Astrocyte of the cerebellum (primary cell): Measurements from ENCODE around the gene RDH13.

ENCODE experiments used
- DNase-seq: peaks from one replicate; pipeline ENCODE4 v3.0.0-alpha.2; 2011; ENCODE audit warnings: low read depth
- H3K4me3 ChIP-seq: 2 replicates; pipeline ENCODE4 v1.5.1; 2011; ENCODE audit warnings: mild to moderate bottlenecking, low read depth, low read length, moderate library complexity
- CTCF ChIP-seq: IDR thresholded peaks from 2 replicates; pipeline ENCODE4 v1.5.1; 2012; ENCODE audit warnings: low read length, low read depth, moderate library complexity, mild to moderate bottlenecking; ENCODE audit errors: missing control alignments
- in situ Hi-C: cut with HindIII; loops from 2 replicates; pipeline ENCODE4 v1.10.0; 2017; ENCODE audit warnings: low sequenced_read_pairs

Gene RDH13

GRCh38 chr19:55077106-55077505, 14.2 kb upstream of the RDH13 start:
- no peak for DNase-seq
- no peak overlapping the region for H3K4me3 ChIP-seq
- TF ChIP-seq CTCF: no peak
- in situ Hi-C loops: no loop called here

GRCh38 chr19:55076321-55076720, 13.4 kb upstream of the RDH13 start:
- TF ChIP-seq CTCF: no peak
- in situ Hi-C loops: no loop called here
- no peak for DNase-seq
- H3K4me3 ChIP-seq: no peak overlapping the region

DNA sequence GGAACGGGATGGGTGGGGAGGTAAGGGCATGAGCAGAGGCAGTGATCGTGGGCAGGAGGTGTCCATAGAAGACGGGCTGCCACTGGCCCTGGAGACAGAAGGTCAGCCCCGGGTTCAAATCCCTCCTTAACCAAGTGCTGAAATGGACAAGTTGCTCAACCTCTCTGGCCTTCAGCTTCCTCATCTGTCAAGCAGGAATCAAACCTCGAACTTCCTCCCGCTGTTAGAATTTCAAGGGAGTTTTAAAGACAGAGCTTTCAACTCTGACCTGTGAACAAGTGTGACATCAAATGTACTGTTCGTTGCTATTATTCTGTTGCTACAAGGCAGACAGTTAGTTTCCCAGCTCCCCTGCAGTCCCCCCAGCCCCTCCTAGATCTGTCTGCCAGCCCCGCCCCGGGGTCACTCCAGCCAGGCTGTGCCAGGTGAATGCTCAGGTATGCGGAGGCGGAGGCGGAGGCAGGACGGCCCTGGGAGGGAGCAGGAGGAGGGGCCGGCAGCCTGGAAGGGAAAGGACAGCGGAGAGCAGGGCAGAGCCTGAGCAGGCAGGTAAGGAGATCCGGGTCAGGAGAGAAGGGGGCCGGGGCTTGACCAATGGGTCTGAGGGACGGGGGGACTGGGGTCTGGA, 12.5 kb upstream of the RDH13 start, which contains the start of gene EPS8L1:
TSS of gene EPS8L1 (plus strand) at position 499 of the 628 bp plus-strand sequence. CDS start 576 bp downstream, outside the sequence.
- in situ Hi-C loops: no loop called here

GRCh38 chr19:55071913-55072312, 9.0 kb upstream of the RDH13 start:
- no peak for DNase-seq
- TF ChIP-seq CTCF: no peak
- H3K4me3 ChIP-seq: no peak overlapping the region
- in situ Hi-C loops: no loop called here

More for the DNA sequence above, 12.5 kb upstream of the RDH13 start, which contains the start of gene EPS8L1:
- no peak for DNase-seq
- TF ChIP-seq CTCF: no peak
- H3K4me3 ChIP-seq: no peak within 1 kb of the TSS

GRCh38 chr19:55071129-55071502, 8.2 kb upstream of the RDH13 start:
- H3K4me3 ChIP-seq: no peak overlapping the region
- TF ChIP-seq CTCF: no peak
- DNase-seq: no peak
- in situ Hi-C loops: no loop called here

GRCh38 chr19:55070466-55071128, 7.6 kb upstream of the RDH13 start:
- in situ Hi-C loops: no loop called here
- no peak for DNase-seq
- no peak overlapping the region for H3K4me3 ChIP-seq
- no peak for TF ChIP-seq CTCF

GRCh38 chr19:55069865-55070197, 6.9 kb upstream of the RDH13 start:
- in situ Hi-C loops: no loop called here
- no peak for DNase-seq
- no peak overlapping the region for H3K4me3 ChIP-seq
- no peak for TF ChIP-seq CTCF
